BE2C (cell line): ENCODE data around the gene ATMIN.

Experiments used
- DNase-seq: peaks from one replicate; pipeline ENCODE4 v3.0.0-alpha.2; 2020
- H3K27me3 ChIP-seq: fragments of 250-450 bp; sonication (Bioruptor Pico); 2 replicates; pipeline ENCODE4 v1.5.1; 2020; ENCODE audit warnings: mild to moderate bottlenecking
- H3K36me3 ChIP-seq: fragments of 250-450 bp; sonication (Bioruptor Pico); 2 replicates; pipeline ENCODE4 v1.5.1; 2020; ENCODE audit warnings: mild to moderate bottlenecking
- H3K4me1 ChIP-seq: fragments of 250-450 bp; sonication (Bioruptor Pico); 2 replicates; pipeline ENCODE4 v1.5.1; 2020
- H3K4me3 ChIP-seq: 2 replicates; pipeline ENCODE4 v1.5.1; 2011; ENCODE audit warnings: low read depth, low read length
- H3K9me3 ChIP-seq: fragments of 250-450 bp; sonication (Bioruptor Pico); 2 replicates; pipeline ENCODE4 v1.5.1; 2020
- CTCF ChIP-seq: IDR thresholded peaks from 2 replicates; pipeline ENCODE4 v1.5.1; 2012; ENCODE audit warnings: mild to moderate bottlenecking, low read depth, low read length

Gene ATMIN

GRCh38 chr16:80990978-80991377, 44.7 kb upstream of the ATMIN start:
- TF ChIP-seq CTCF, result no peak
- Histone ChIP-seq H3K27me3 (no peaks in the 10 kb centered on the region), H3K9me3 (no peaks in the 10 kb centered on the region), H3K4me3 (no peak overlapping the region), H3K4me1 (no peaks in the 10 kb centered on the region; the same call in 1 of the 2 replicates), H3K36me3 (no peaks in the 10 kb centered on the region; the same call in 1 of the 2 replicates)
- no peak for DNase-seq

GRCh38 chr16:80991792-80992430, 43.7 kb upstream of the ATMIN start:
- no peak for DNase-seq
- H3K27me3 ChIP-seq, result no peaks in the 10 kb centered on the region
- no peak overlapping the region for H3K4me3 ChIP-seq
- H3K9me3 ChIP-seq, result no peaks in the 10 kb centered on the region
- TF ChIP-seq CTCF, result no peak
- no peaks in the 10 kb centered on the region; the same call in 1 of the 2 replicates for H3K4me1 ChIP-seq
- H3K36me3 ChIP-seq, result no peaks in the 10 kb centered on the region; the same call in 1 of the 2 replicates

GRCh38 chr16:80992676-80993293, 42.9 kb upstream of the ATMIN start:
- Histone ChIP-seq H3K4me1 (no peaks in the 10 kb centered on the region), H3K36me3 (no peaks in the 10 kb centered on the region; the same call in 1 of the 2 replicates), H3K27me3 (no peaks in the 10 kb centered on the region), H3K4me3 (no peak overlapping the region), H3K9me3 (no peaks in the 10 kb centered on the region)
- no peak for DNase-seq
- TF ChIP-seq CTCF, result no peak

GRCh38 chr16:80993307-80993706, 42.3 kb upstream of the ATMIN start:
- no peaks in the 10 kb centered on the region for H3K27me3 ChIP-seq
- no peak for TF ChIP-seq CTCF
- no peak for DNase-seq
- H3K9me3 ChIP-seq, result no peaks in the 10 kb centered on the region
- no peaks in the 10 kb centered on the region for H3K4me1 ChIP-seq
- no peaks in the 10 kb centered on the region; the same call in 1 of the 2 replicates for H3K36me3 ChIP-seq
- H3K4me3 ChIP-seq, result no peak overlapping the region

- no peaks in the 10 kb centered on the region for H3K4me1 ChIP-seq
- H3K36me3 ChIP-seq, result no peaks in the 10 kb centered on the region; the same call in 1 of the 2 replicates
- DNase-seq, result no peak
- no peak for TF ChIP-seq CTCF
- H3K9me3 ChIP-seq, result no peaks in the 10 kb centered on the region
- H3K4me3 ChIP-seq, result no peak overlapping the region
- no peaks in the 10 kb centered on the region for H3K27me3 ChIP-seq
Measured at GRCh38 chr16:80993834-80994233, 41.8 kb upstream of the ATMIN start.

GRCh38 chr16:80994451-80994850, 41.2 kb upstream of the ATMIN start:
- H3K4me1 ChIP-seq, result no peaks in the 10 kb centered on the region
- H3K36me3 ChIP-seq, result no peaks in the 10 kb centered on the region; the same call in 1 of the 2 replicates
- no peaks in the 10 kb centered on the region for H3K27me3 ChIP-seq
- no peak for DNase-seq
- no peak overlapping the region for H3K4me3 ChIP-seq
- no peaks in the 10 kb centered on the region for H3K9me3 ChIP-seq
- no peak for TF ChIP-seq CTCF
